HEK293 (cell line): ENCODE data around the gene EGR1.

Experiments
- CTCF ChIA-PET: fragments of 350-600 bp; formaldehyde crosslinking; extraction: SDS; loops from one replicate; lab custom pipeline; 2021; ENCODE audit warnings: antibody characterized with exemption; lab: Yijun Ruan, JAX
- POLR2A ChIA-PET: fragments of 300-600 bp; formaldehyde crosslinking; extraction: SDS; loops from one replicate; lab custom pipeline; 2020; ENCODE audit warnings: antibody characterized with exemption, inconsistent platforms; lab: Yijun Ruan, JAX
- H3K27ac ChIP-seq: fragments of 200-500 bp; sonication (Bioruptor generic); 2 replicates; pipeline ENCODE4 v1.5.1; 2014; ENCODE audit warnings: low read depth, low read length, control low read depth, inconsistent platforms; ENCODE audit errors: extremely low read depth
- H3K36me3 ChIP-seq, 2 experiments: fragments of 200-500 bp in 1 of 2; sonication (Bioruptor generic) in 1 of 2; 1 replicate in 1 of 2; 2 replicates in 1 of 2; pipeline ENCODE4 v1.5.1; 2014 to 2017; ENCODE audit warnings: inconsistent platforms in 2 of 2, low read length in 2 of 2; ENCODE audit not compliant: control insufficient read depth in 2 of 2, insufficient read depth in 1 of 2
- H3K4me1 ChIP-seq: fragments of 200-500 bp; sonication (Bioruptor generic); 2 replicates; pipeline ENCODE4 v1.5.1; 2014; ENCODE audit warnings: mild to moderate bottlenecking, low read length, inconsistent platforms; ENCODE audit not compliant: control insufficient read depth, insufficient read depth
- H3K4me3 ChIP-seq: 2 replicates; pipeline ENCODE4 v1.5.1; 2011; ENCODE audit warnings: low read depth, mild to moderate bottlenecking, control low read depth, low read length, moderate library complexity
- H3K9me3 ChIP-seq: fragments of 200-500 bp; sonication (Bioruptor generic); 2 replicates; pipeline ENCODE4 v1.5.1; 2014; ENCODE audit warnings: low read depth, low read length, inconsistent platforms; ENCODE audit not compliant: control insufficient read depth, insufficient read depth
- FEZF1 ChIP-seq: fragments of 450-650 bp; formaldehyde crosslinking; IDR thresholded peaks from 2 replicates; pipeline ENCODE4 v1.5.1; 2016; ENCODE audit warnings: missing biosample characterization, missing genetic modification characterization
- GLI2 ChIP-seq: fragments of 450-650 bp; formaldehyde crosslinking; IDR thresholded peaks from 2 replicates; pipeline ENCODE4; 2017; ENCODE audit warnings: missing biosample characterization, missing genetic modification characterization, low read depth, borderline replicate concordance
- GLI4 ChIP-seq: fragments of 450-650 bp; formaldehyde crosslinking; IDR thresholded peaks from 2 replicates; pipeline ENCODE4 v1.5.1; 2016; ENCODE audit warnings: missing biosample characterization, missing genetic modification characterization
- PRDM6 ChIP-seq: fragments of 450-650 bp; formaldehyde crosslinking; IDR thresholded peaks from 2 replicates; pipeline ENCODE4 v1.5.1; 2017; ENCODE audit warnings: missing biosample characterization, missing genetic modification characterization
- RBAK ChIP-seq: fragments of 450-650 bp; formaldehyde crosslinking; IDR thresholded peaks from 2 replicates; pipeline ENCODE4 v1.5.1; 2016; ENCODE audit warnings: missing biosample characterization, missing genetic modification characterization
- SP7 ChIP-seq: fragments of 450-650 bp; formaldehyde crosslinking; IDR thresholded peaks from 2 replicates; pipeline ENCODE4 v1.5.1; 2016; ENCODE audit warnings: missing biosample characterization, missing genetic modification characterization
- YY2 ChIP-seq: fragments of 450-650 bp; formaldehyde crosslinking; IDR thresholded peaks from 2 replicates; pipeline ENCODE4 v1.5.1; 2016; ENCODE audit warnings: missing biosample characterization, missing genetic modification characterization
- ZNF10 ChIP-seq: fragments of 450-650 bp; formaldehyde crosslinking; IDR thresholded peaks from 2 replicates; pipeline ENCODE4 v1.5.1; 2017; ENCODE audit warnings: missing biosample characterization, missing genetic modification characterization
- ZNF211 ChIP-seq: fragments of 450-650 bp; formaldehyde crosslinking; IDR thresholded peaks from 2 replicates; pipeline ENCODE4 v1.5.1; 2016; ENCODE audit warnings: low read depth, missing biosample characterization, missing genetic modification characterization
- ZNF248 ChIP-seq: fragments of 450-650 bp; formaldehyde crosslinking; IDR thresholded peaks from 2 replicates; pipeline ENCODE4 v1.5.1; 2017; ENCODE audit warnings: missing biosample characterization, missing genetic modification characterization
- ZNF362 ChIP-seq: fragments of 450-650 bp; formaldehyde crosslinking; IDR thresholded peaks from 2 replicates; pipeline ENCODE4 v1.5.1; 2016; ENCODE audit warnings: missing biosample characterization, missing genetic modification characterization
- ZNF391 ChIP-seq: fragments of 450-650 bp; formaldehyde crosslinking; IDR thresholded peaks from 2 replicates; pipeline ENCODE4 v1.5.1; 2016; ENCODE audit warnings: low read depth, missing biosample characterization, missing genetic modification characterization, borderline replicate concordance
- ZNF423 ChIP-seq: fragments of 450-650 bp; formaldehyde crosslinking; IDR thresholded peaks from 2 replicates; pipeline ENCODE4 v1.5.1; 2016; ENCODE audit warnings: missing biosample characterization, missing genetic modification characterization
- ZNF449 ChIP-seq: fragments of 450-650 bp; formaldehyde crosslinking; IDR thresholded peaks from 2 replicates; pipeline ENCODE4 v1.5.1; 2017; ENCODE audit warnings: missing biosample characterization, mild to moderate bottlenecking, missing genetic modification characterization, moderate library complexity
- ZNF518A ChIP-seq: fragments of 450-650 bp; formaldehyde crosslinking; conservative IDR thresholded peaks from 2 replicates; pipeline ENCODE4 v1.5.1; 2016; ENCODE audit warnings: low read depth, missing biosample characterization, missing genetic modification characterization
- ZNF626 ChIP-seq: fragments of 450-650 bp; sonication (Bioruptor Pico); formaldehyde crosslinking; IDR thresholded peaks from 2 replicates; pipeline ENCODE4 v1.5.1; 2018; ENCODE audit warnings: missing biosample characterization, missing genetic modification characterization, inconsistent platforms
- ZNF76 ChIP-seq: fragments of 450-650 bp; formaldehyde crosslinking; IDR thresholded peaks from 2 replicates; pipeline ENCODE4; 2016; ENCODE audit warnings: low read depth, missing biosample characterization, missing genetic modification characterization, borderline replicate concordance
- ZNF830 ChIP-seq: fragments of 450-650 bp; IDR thresholded peaks from 2 replicates; pipeline ENCODE4 v1.5.0; 2018; ENCODE audit warnings: missing biosample characterization, missing genetic modification characterization, low read depth, mild to moderate bottlenecking, moderate library complexity
- ZSCAN23 ChIP-seq: fragments of 450-650 bp; formaldehyde crosslinking; IDR thresholded peaks from 2 replicates; pipeline ENCODE4 v1.5.1; 2016; ENCODE audit warnings: missing biosample characterization, missing genetic modification characterization

Gene EGR1

GRCh38 chr5:138517437-138517836 lies 52.2 kb downstream of the EGR1 start:
- CTCF ChIA-PET = interaction anchor here (0.6 kb wide), 1 partner anchor 225 kb away, joined by 3 read pairs; no protein-coding TSS in a partner anchor
- no peak overlapping the region for H3K27ac ChIP-seq
- H3K36me3 ChIP-seq = peaks cover 59 to 68% of the 10 kb centered on the region in 2 experiments
- no peaks in the 10 kb centered on the region for H3K9me3 ChIP-seq
- no peak for TF ChIP-seq ZNF626 (tag by site-specific recombination)
- no peak for TF ChIP-seq ZNF10 (tag by site-specific recombination)
- no peak for TF ChIP-seq ZSCAN23
- no peak for TF ChIP-seq ZNF391 (tag by site-specific recombination)
- TF ChIP-seq FEZF1 (tag by site-specific recombination) = no peak
- no peak for TF ChIP-seq ZNF423
- no peak for TF ChIP-seq GLI2 (tag by site-specific recombination)
- TF ChIP-seq ZNF449 = no peak
- no peak for TF ChIP-seq ZNF211 (tag by site-specific recombination)
- TF ChIP-seq SP7 = no peak
- no peak for TF ChIP-seq YY2
- TF ChIP-seq GLI4 (tag by site-specific recombination) = no peak
- no peak for TF ChIP-seq ZNF518A (tag by site-specific recombination)
- no peak for TF ChIP-seq RBAK (tag by site-specific recombination)
- TF ChIP-seq ZNF248 (tag by site-specific recombination) = no peak
- TF ChIP-seq ZNF76 = no peak
- no peak for TF ChIP-seq ZNF830
- no peak for TF ChIP-seq ZNF362
- TF ChIP-seq PRDM6 = no peak
- POLR2A ChIA-PET = interaction anchor here (0.7 kb wide), 2 partner anchors 138 to 269 kb away, joined by 5 to 6 read pairs; no protein-coding TSS in a partner anchor
- H3K4me3 ChIP-seq = no peak overlapping the region
- H3K4me1 ChIP-seq = no peaks in the 10 kb centered on the region
